IMR-90 (cell line): ENCODE data around the gene SLC15A1. TPM values are rescaled to one million over a fixed set of nuclear protein-coding genes. Genes with fewer than 3 reads are reported as not detected.

ENCODE experiments used
- ATAC-seq: fragments of 200-7000 bp; cut with Tn5 transposase; 2 replicates; pipeline ENCODE4 v1.9.1; 2020; ENCODE audit warnings: low read depth, mild to moderate bottlenecking, moderate library complexity
- BruUV-seq: library from RNA; stranded (reverse); fragments of 400-500 nt; replicated peaks from 2 replicates; lab custom pipeline; 2021; lab: Mats Ljungman, UMichigan
- CTCF ChIA-PET: fragments of 300-600 bp; formaldehyde crosslinking; extraction: SDS; loops from one replicate; lab custom pipeline; 2021; ENCODE audit warnings: antibody characterized with exemption; lab: Yijun Ruan, JAX
- POLR2A ChIA-PET: fragments of 300-600 bp; sonication (Branson Sonifier 250); formaldehyde crosslinking; loops from one replicate; lab custom pipeline; 2022; ENCODE audit warnings: antibody characterized with exemption; ENCODE audit not compliant: unreplicated experiment; lab: Charles Lee
- DNase-seq: peaks from one replicate; pipeline ENCODE4 v3.0.0; 2013
- H2AFZ ChIP-seq: replicated peaks from 2 replicates; pipeline ENCODE3; 2013; ENCODE audit warnings: low read length, mild to moderate bottlenecking; ENCODE audit not compliant: poor library complexity
- H2AK5ac ChIP-seq: 2 replicates; pipeline ENCODE4 v1.6.1; 2013; ENCODE audit warnings: low read depth, low read length, inconsistent platforms
- H2AK9ac ChIP-seq: replicated peaks from 2 replicates; pipeline ENCODE3; 2013; ENCODE audit warnings: mild to moderate bottlenecking, low read depth, low read length, moderate library complexity; ENCODE audit not compliant: poor library complexity
- H2BK120ac ChIP-seq: 2 replicates; pipeline ENCODE4 v1.6.1; 2013; ENCODE audit warnings: low read depth, low read length, inconsistent platforms
- H2BK15ac ChIP-seq: 3 replicates; pipeline ENCODE4 v1.6.1; 2013; ENCODE audit warnings: low read depth, low read length, inconsistent platforms
- H2BK20ac ChIP-seq: 2 replicates; pipeline ENCODE4 v1.6.1; 2013; ENCODE audit warnings: low read depth, mild to moderate bottlenecking, inconsistent platforms, low read length, moderate library complexity
- H2BK5ac ChIP-seq: 2 replicates; pipeline ENCODE4 v1.6.1; 2013; ENCODE audit warnings: mild to moderate bottlenecking, low read depth, low read length, inconsistent platforms; ENCODE audit not compliant: poor library complexity, severe bottlenecking
- H3K14ac ChIP-seq: replicated peaks from 2 replicates; pipeline ENCODE4 v1.6.1; 2013; ENCODE audit warnings: low read depth, low read length, inconsistent platforms
- H3K18ac ChIP-seq: 2 replicates; pipeline ENCODE4 v1.6.1; 2013; ENCODE audit warnings: low read depth, low read length, control low read depth
- H3K23ac ChIP-seq: 2 replicates; pipeline ENCODE4 v1.6.1; 2013; ENCODE audit warnings: low read depth, low read length, inconsistent platforms
- H3K27ac ChIP-seq: 2 replicates; pipeline ENCODE4 v1.5.1; 2013; ENCODE audit warnings: mild to moderate bottlenecking, control low read depth, low read length; ENCODE audit not compliant: insufficient read depth
- H3K27me3 ChIP-seq: 2 replicates; pipeline ENCODE4 v1.6.1; 2013; ENCODE audit warnings: low read length; ENCODE audit not compliant: control insufficient read depth, insufficient read depth
- H3K36me3 ChIP-seq: 2 replicates; pipeline ENCODE4 v1.6.1; 2013; ENCODE audit warnings: low read length, mixed read lengths; ENCODE audit not compliant: control insufficient read depth, insufficient read depth
- H3K4ac ChIP-seq: 2 replicates; pipeline ENCODE4 v1.6.1; 2013; ENCODE audit warnings: low read depth, low read length, inconsistent platforms
- H3K4me1 ChIP-seq: 2 replicates; pipeline ENCODE4 v1.6.1; 2013; ENCODE audit warnings: low read length, mixed read lengths; ENCODE audit not compliant: control insufficient read depth, insufficient read depth
- H3K4me2 ChIP-seq: 2 replicates; pipeline ENCODE4 v1.6.1; 2013; ENCODE audit warnings: low read depth, mild to moderate bottlenecking, control low read depth, low read length, moderate library complexity
- H3K4me3 ChIP-seq: 2 replicates; pipeline ENCODE4 v1.5.1; 2013; ENCODE audit warnings: low read depth, mild to moderate bottlenecking, control low read depth, low read length, moderate library complexity; ENCODE audit not compliant: insufficient read depth
- H3K56ac ChIP-seq: 2 replicates; pipeline ENCODE4 v1.6.1; 2013; ENCODE audit warnings: low read length, inconsistent platforms; ENCODE audit not compliant: insufficient read depth; ENCODE audit errors: extremely low read depth
- H3K79me1 ChIP-seq, 2 experiments: 2 replicates each; pipeline ENCODE4 v1.6.1; 2013; ENCODE audit warnings: low read length in 2 of 2, inconsistent platforms in 1 of 2, low read depth in 1 of 2
- H3K9ac ChIP-seq: 2 replicates; pipeline ENCODE4 v1.6.1; 2013; ENCODE audit warnings: low read depth, low read length, control low read depth
- H3K9me1 ChIP-seq: 2 replicates; pipeline ENCODE4 v1.6.1; 2013; ENCODE audit warnings: low read length, inconsistent platforms; ENCODE audit not compliant: insufficient read depth
- H3K9me3 ChIP-seq: 2 replicates; pipeline ENCODE4 v1.6.1; 2013; ENCODE audit warnings: low read length; ENCODE audit not compliant: control insufficient read depth, insufficient read depth
- H4K20me1 ChIP-seq: 2 replicates; pipeline ENCODE4 v1.6.1; 2013; ENCODE audit warnings: low read length, inconsistent platforms; ENCODE audit not compliant: insufficient read depth
- H4K5ac ChIP-seq: 2 replicates; pipeline ENCODE4 v1.6.1; 2013; ENCODE audit warnings: mild to moderate bottlenecking, low read depth, low read length, control low read depth
- H4K8ac ChIP-seq, 2 experiments: 2 replicates each; pipeline ENCODE4 v1.6.1; 2013; ENCODE audit warnings: low read depth in 2 of 2, low read length in 2 of 2, control low read depth in 1 of 2, inconsistent platforms in 1 of 2
- H4K91ac ChIP-seq: 2 replicates; pipeline ENCODE4 v1.6.1; 2013; ENCODE audit warnings: low read depth, low read length, inconsistent platforms; ENCODE audit not compliant: insufficient read depth
- CEBPB ChIP-seq: IDR thresholded peaks from 2 replicates; pipeline ENCODE4 v1.6.1; 2012; ENCODE audit warnings: low read depth, low read length, improper control_type of control experiment
- FOS ChIP-seq: fragments of 150-350 bp; IDR thresholded peaks from 2 replicates; pipeline ENCODE4 v1.6.1; 2016; ENCODE audit warnings: low read depth, low read length
- USF2 ChIP-seq: fragments of 150-350 bp; IDR thresholded peaks from 2 replicates; pipeline ENCODE4 v1.6.1; 2017; ENCODE audit warnings: mild to moderate bottlenecking, antibody characterized with exemption, low read length, low read depth
- WGBS, 2 experiments: methylation state at CpG; one replicate each; pipeline versions ENCODE4 v1.1.5 to v1.1.7; 2013; ENCODE audit warnings: missing lambda C conversion rate in 2 of 2; ENCODE audit not compliant: insufficient read length in 1 of 2; ENCODE audit errors: extremely low coverage in 2 of 2; 5-methylcytosine and 5-hydroxymethylcytosine counted together
- dilution Hi-C: fragments of 300-500 bp; cut with HindIII; formaldehyde crosslinking; loops from one replicate; pipeline ENCODE4 v1.14.3; 2018; ENCODE audit warnings: low sequenced_read_pairs; ENCODE audit not compliant: unreplicated experiment
- in situ Hi-C: fragments of 300-500 bp; cut with MboI; formaldehyde crosslinking; loops from 3 replicates; pipeline ENCODE4 v1.14.3; 2019; ENCODE audit warnings: low sequenced_read_pairs, inconsistent platforms, mixed read lengths
- intact Hi-C: fragments of 100-400 bp; cut with micrococcal nuclease; formaldehyde crosslinking; loops from 2 replicates; pipeline ENCODE4 v1.10.0; 2022
- polyA plus RNA-seq, 3 experiments: library from polyadenylated mRNA; depleted of rRNA; stranded (reverse); fragments of >200 nt; gene quantifications; 2 replicates each; pipeline ENCODE4 v1.2.3, GENCODE V29; 2012; ENCODE audit warnings: low replicate concordance in 1 of 3
- total RNA-seq: library from RNA; depleted of rRNA; stranded (reverse); fragments of >200 nt; gene quantifications from 2 replicates; pipeline ENCODE4 v1.2.3, GENCODE V29; 2012

Gene SLC15A1
- total and polyA plus RNA-seq, 2 of the 4 experiments (the other 2 are of a cell fraction): not detected

- DNase-seq: no peak
- no peak overlapping the region for H3K27ac ChIP-seq
- CTCF ChIA-PET: no interaction called here
Measured at GRCh38 chr13:98782654-98783053, 30.2 kb upstream of the SLC15A1 start.

More at GRCh38 chr13:98782654-98783053, 30.2 kb upstream of the SLC15A1 start:
- Histone ChIP-seq H3K4ac (no peak overlapping the region), H3K23ac (no peak overlapping the region), H4K20me1 (no peaks in the 10 kb centered on the region), H3K14ac (no peak overlapping the region), H3K9me3 (no peaks in the 10 kb centered on the region; the same call in 1 of the 2 replicates), H3K9me1 (no peaks in the 10 kb centered on the region; the same call in 1 of the 2 replicates), H3K36me3 (no peaks in the 10 kb centered on the region), H2BK15ac (no peak overlapping the region), H2AK5ac (no peak overlapping the region), H3K18ac (no peak overlapping the region), H4K91ac (no peak overlapping the region), H3K4me3 (no peak overlapping the region), H3K4me1 (no peaks in the 10 kb centered on the region), H3K9ac (no peak overlapping the region), H2AK9ac (no peak overlapping the region), H3K56ac (no peak overlapping the region), H4K5ac (no peak overlapping the region), H2AFZ (peak overlapping the region; percentile 11), H4K8ac (no peak overlapping the region), H2BK5ac (no peak overlapping the region), H3K27me3 (peaks cover 43% of the 10 kb centered on the region), H3K4me2 (no peak overlapping the region), H2BK20ac (no peak overlapping the region), H2BK120ac (no peak overlapping the region), H3K79me1 (no peaks in the 10 kb centered on the region)
- no peak for TF ChIP-seq FOS
- TF ChIP-seq USF2: no peak
- peak; percentile 18; the same call in 1 of the 2 replicates for TF ChIP-seq CEBPB
- no peak for ATAC-seq
- in situ Hi-C loops (no loop called here), dilution Hi-C loops (no loop called here), intact Hi-C loops (no loop called here)
- WGBS, 2 experiments: no CpG with 5 or more reads among the region's 5 CpGs
- POLR2A ChIA-PET: no interaction called here
- BruUV-seq: no TSS peak
